Type B pancreatic cell (in vitro differentiated cells): ENCODE data around the gene MSH5. TPM values are rescaled to one million over a fixed set of nuclear protein-coding genes. Genes with fewer than 3 reads are reported as not detected.
"Not testable (repeated sequence)": the region's sequence is repeated elsewhere in the genome, so short reads cannot be mapped to it uniquely, and the experiment has no call there.

Source experiments
- DNase-seq: peaks from one replicate; pipeline ENCODE4 v3.0.0; 2021; ENCODE audit warnings: mixed read lengths; ENCODE audit not compliant: unreplicated experiment; ENCODE audit errors: extremely low spot score
- H3K27ac Mint-ChIP-seq: 2 replicates; pipeline ENCODE4 v1.8.0; 2021; ENCODE audit warnings: mild to moderate bottlenecking, mixed read lengths
- H3K27me3 Mint-ChIP-seq: 2 replicates; pipeline ENCODE4 v1.8.0; 2021; ENCODE audit warnings: mixed read lengths
- H3K36me3 Mint-ChIP-seq: 2 replicates; pipeline ENCODE4 v1.8.0; 2021; ENCODE audit warnings: mixed read lengths
- H3K4me1 Mint-ChIP-seq: one replicate; pipeline ENCODE4 v1.8.0; 2021; ENCODE audit warnings: mixed read lengths; ENCODE audit not compliant: unreplicated experiment
- H3K4me3 Mint-ChIP-seq: 2 replicates; pipeline ENCODE4 v1.8.0; 2021; ENCODE audit warnings: mild to moderate bottlenecking, mixed read lengths
- H3K9me3 Mint-ChIP-seq: 2 replicates; pipeline ENCODE4 v1.8.0; 2021; ENCODE audit warnings: mixed read lengths
- microRNA-seq: library from miRNA; unstranded; fragments of <30 nt; microRNA quantifications from one replicate; pipeline ENCODE4, GENCODE V29; 2020
- total RNA-seq: library from RNA; stranded (reverse); gene quantifications from 2 replicates; pipeline ENCODE4 v1.2.1, GENCODE V29; 2021; ENCODE audit warnings: low replicate concordance
- TF ChIP-seq, protein P1 (sequence below): fragments of 200-600 bp; sonication (generic); conservative IDR thresholded peaks from 2 replicates; pipeline ENCODE4 v1.5.0; 2021; ENCODE audit warnings: antibody characterized with exemption, mild to moderate bottlenecking

Gene MSH5
- total RNA-seq, 1 donor from 2014 or later: 46.7 TPM

DNA sequence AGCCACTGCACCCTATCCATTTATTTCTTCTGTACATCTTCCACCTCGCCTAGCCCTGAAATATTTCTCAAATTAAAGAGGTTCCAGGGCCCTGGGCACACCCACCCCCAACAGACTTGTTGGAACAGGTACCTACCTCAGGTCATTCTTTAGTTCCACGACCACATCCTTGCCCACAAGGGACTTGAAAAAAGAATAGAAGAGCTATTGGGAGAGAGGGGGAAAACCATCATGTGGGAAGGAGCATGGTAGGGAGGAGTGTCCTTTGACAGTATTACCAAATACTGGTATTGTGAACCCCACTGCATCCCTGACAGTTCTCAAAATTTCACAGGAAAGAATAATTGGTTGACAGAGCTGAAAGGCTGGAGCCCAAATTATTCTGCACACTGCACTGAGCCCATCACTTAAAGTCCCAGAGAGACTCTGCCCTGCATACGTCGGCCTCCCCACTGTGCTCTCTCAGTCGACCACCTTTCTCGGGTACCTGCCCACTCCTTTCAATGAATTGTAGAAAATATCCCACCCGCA, 66.2 kb downstream of the MSH5 start:
- DNase-seq: no peak
- H3K4me3 Mint-ChIP-seq: peak overlapping the region; percentile 92
- H3K9me3 Mint-ChIP-seq: no peaks in the 10 kb centered on the region
- TF ChIP-seq, protein P1, sequence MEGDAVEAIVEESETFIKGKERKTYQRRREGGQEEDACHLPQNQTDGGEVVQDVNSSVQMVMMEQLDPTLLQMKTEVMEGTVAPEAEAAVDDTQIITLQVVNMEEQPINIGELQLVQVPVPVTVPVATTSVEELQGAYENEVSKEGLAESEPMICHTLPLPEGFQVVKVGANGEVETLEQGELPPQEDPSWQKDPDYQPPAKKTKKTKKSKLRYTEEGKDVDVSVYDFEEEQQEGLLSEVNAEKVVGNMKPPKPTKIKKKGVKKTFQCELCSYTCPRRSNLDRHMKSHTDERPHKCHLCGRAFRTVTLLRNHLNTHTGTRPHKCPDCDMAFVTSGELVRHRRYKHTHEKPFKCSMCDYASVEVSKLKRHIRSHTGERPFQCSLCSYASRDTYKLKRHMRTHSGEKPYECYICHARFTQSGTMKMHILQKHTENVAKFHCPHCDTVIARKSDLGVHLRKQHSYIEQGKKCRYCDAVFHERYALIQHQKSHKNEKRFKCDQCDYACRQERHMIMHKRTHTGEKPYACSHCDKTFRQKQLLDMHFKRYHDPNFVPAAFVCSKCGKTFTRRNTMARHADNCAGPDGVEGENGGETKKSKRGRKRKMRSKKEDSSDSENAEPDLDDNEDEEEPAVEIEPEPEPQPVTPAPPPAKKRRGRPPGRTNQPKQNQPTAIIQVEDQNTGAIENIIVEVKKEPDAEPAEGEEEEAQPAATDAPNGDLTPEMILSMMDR: no peak
- peaks cover 3% of the 10 kb centered on the region for H3K36me3 Mint-ChIP-seq
- peak overlapping the region; percentile 85 for H3K27ac Mint-ChIP-seq
- H3K27me3 Mint-ChIP-seq: no peaks in the 10 kb centered on the region
- peaks cover 10% of the 10 kb centered on the region for H3K4me1 Mint-ChIP-seq

DNA sequence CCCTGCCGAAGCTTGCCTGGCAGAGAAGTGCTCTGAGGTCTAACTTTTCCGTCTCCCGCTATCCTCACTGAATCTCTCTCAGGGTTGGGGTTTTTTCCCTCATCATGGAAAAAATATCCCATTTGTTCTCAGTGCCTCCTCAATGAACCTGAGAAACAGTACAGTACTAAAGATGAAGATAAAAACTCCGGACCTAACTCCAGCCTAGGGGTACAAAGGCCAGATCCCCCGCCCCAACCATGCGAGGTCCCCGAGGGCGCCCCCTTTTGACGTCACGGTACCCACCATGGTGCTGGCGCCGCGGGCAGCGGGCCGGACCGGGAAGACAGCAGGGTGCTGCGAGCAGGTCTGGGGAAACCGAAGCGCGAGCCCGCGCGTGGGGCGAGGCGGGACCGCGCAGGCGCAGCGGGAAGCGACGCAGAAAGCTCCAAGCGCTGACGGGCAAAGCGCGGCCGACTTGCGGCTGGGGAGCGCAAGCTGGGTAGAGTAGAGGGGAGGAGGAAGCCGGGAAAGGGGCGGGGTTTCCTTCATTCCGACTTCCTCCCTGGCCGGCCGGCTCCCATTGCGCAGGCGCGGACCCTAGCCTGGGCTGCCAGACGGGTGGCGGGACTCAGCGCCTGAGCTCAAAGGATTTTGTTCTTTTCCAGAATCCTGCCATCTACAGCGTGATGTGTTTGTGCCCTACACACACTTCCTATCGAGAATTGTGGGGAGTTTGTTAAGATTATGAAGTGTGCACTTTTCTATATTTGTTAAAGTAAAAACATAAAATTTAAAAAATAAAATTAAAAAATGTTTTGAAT, 66.9 kb downstream of the MSH5 start, which contains the start of gene LSM2:
TSS of gene LSM2 (minus strand) at position 497 of the 803 bp plus-strand sequence. CDS start at position 288, 209 bp downstream.
- Mint-ChIP-seq H3K4me1 (peaks cover 10% of the 10 kb centered on the region), H3K27me3 (no peaks in the 10 kb centered on the region), H3K9me3 (no peaks in the 10 kb centered on the region)

DNA sequence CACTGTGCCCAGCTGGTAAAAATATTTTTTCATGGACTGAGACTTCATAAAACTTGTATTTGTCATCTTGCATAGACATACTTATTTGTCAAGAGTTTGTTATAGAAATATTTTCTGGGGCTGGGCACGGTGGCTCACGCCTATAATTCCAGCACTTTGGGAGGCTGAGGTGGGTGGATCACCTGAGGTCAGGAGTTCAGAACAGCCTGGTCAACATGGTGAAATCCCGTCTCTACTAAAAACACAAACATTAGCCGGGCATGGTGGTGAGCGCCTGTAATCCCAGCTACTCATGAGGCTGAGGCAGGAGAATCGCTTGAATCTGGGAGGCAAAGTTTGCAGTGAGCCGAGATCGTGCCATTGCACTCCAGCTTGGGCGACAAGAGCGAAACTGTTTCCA, 68.8 kb downstream of the MSH5 start:
- H3K36me3 Mint-ChIP-seq, H3K27me3 Mint-ChIP-seq, DNase-seq, H3K9me3 Mint-ChIP-seq, H3K4me1 Mint-ChIP-seq, H3K4me3 Mint-ChIP-seq: not testable (repeated sequence)
- peak overlapping the region; percentile 70 for H3K27ac Mint-ChIP-seq

More for the DNA sequence above, 66.9 kb downstream of the MSH5 start, which contains the start of gene LSM2:
- Mint-ChIP-seq H3K4me3 (peak within 1 kb of the TSS; percentile 92), H3K36me3 (no peaks in the 10 kb centered on the region), H3K27ac (peak within 1 kb of the TSS; percentile 85)
- TF ChIP-seq, protein P1: no peak
- peak; percentile 99 for DNase-seq

DNA sequence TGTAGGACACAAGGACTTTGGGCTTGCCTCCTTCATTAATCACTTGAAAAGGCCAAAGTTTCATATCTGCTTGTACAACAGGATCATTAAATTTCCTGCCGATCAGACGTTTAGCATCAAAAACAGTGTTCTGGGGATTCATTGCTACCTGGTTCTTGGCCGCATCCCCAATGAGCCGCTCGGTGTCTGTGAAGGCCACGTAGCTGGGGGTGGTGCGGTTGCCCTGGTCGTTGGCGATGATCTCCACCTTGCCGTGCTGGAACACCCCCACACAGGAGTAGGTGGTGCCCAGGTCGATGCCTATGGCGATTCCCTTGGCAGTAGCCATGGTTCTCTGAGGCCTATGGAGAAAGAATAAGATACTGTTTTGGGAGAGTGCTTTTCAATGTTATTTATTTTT, 71.8 kb downstream of the MSH5 start:
- TF ChIP-seq, protein P1: no peak
- no peaks in the 10 kb centered on the region for H3K36me3 Mint-ChIP-seq
- H3K27ac Mint-ChIP-seq: no peak overlapping the region
- H3K9me3 Mint-ChIP-seq: no peaks in the 10 kb centered on the region
- DNase-seq: no peak
- H3K27me3 Mint-ChIP-seq: no peaks in the 10 kb centered on the region
- no peaks in the 10 kb centered on the region for H3K4me1 Mint-ChIP-seq
- no peak overlapping the region for H3K4me3 Mint-ChIP-seq

Small RNA genes within 50 kb of the gene (microRNA-seq; reads per million reads assigned to microRNA genes)
- gene MIR4646: 1.1 reads per million

Other genes starting within 250 kb of the MSH5 start
- gene MICB, start 241.9 kb upstream of the MSH5 start, total RNA-seq: 0.14 and 0.86 TPM in 2 replicates
- not detected in 2 replicates for gene MCCD1, start 211.0 kb upstream of the MSH5 start, total RNA-seq
- gene DDX39B, start 198.0 kb upstream of the MSH5 start, total RNA-seq: 410 and 636 TPM in 2 replicates
- gene ATP6V1G2, start 193.4 kb upstream of the MSH5 start, total RNA-seq: 1.6 and 5.9 TPM in 2 replicates
- 21.1 and 24.2 TPM in 2 replicates for gene NFKBIL1, start 192.4 kb upstream of the MSH5 start, total RNA-seq
- gene LTA, start 167.7 kb upstream of the MSH5 start, total RNA-seq: 0.22 TPM in 1 of 2 replicates, not detected in the other
- gene TNF, start 164.4 kb upstream of the MSH5 start, total RNA-seq: not detected in 2 replicates
- gene LTB, start 157.6 kb upstream of the MSH5 start, total RNA-seq: 0.34 and 1.0 TPM in 2 replicates
- not detected in 2 replicates for gene LST1, start 153.7 kb upstream of the MSH5 start, total RNA-seq
- gene NCR3, start 147.0 kb upstream of the MSH5 start, total RNA-seq: not detected in 2 replicates
- gene AIF1, start 124.8 kb upstream of the MSH5 start, total RNA-seq: 0.59 and 3.8 TPM in 2 replicates
- gene PRRC2A, start 119.3 kb upstream of the MSH5 start, total RNA-seq: 151 and 235 TPM in 2 replicates
- gene BAG6, start 87.3 kb upstream of the MSH5 start, total RNA-seq: 334 and 378 TPM in 2 replicates
- 11.2 and 20.9 TPM in 2 replicates for gene APOM, start 84.1 kb upstream of the MSH5 start, total RNA-seq
- 22.3 and 28.1 TPM in 2 replicates for gene C6orf47, start 79.2 kb upstream of the MSH5 start, total RNA-seq
- gene GPANK1, start 75.0 kb upstream of the MSH5 start, total RNA-seq: 17.6 and 20.2 TPM in 2 replicates
- gene CSNK2B, start 73.9 kb upstream of the MSH5 start, total RNA-seq: 142 and 175 TPM in 2 replicates
- 13.9 and 22.0 TPM in 2 replicates for gene LY6G5B, start 70.0 kb upstream of the MSH5 start, total RNA-seq
- 2.0 and 2.3 TPM in 2 replicates for gene LY6G5C, start 58.9 kb upstream of the MSH5 start, total RNA-seq
- 80.9 and 91.3 TPM in 2 replicates for gene ABHD16A, start 36.7 kb upstream of the MSH5 start, total RNA-seq
- not detected in 2 replicates for gene LY6G6F, start 33.1 kb upstream of the MSH5 start, total RNA-seq
- gene LY6G6D, start 24.7 kb upstream of the MSH5 start, total RNA-seq: 1.5 TPM in 1 of 2 replicates, not detected in the other
- 2.5 and 16.2 TPM in 2 replicates for gene LY6G6C, start 18.3 kb upstream of the MSH5 start, total RNA-seq
- gene MPIG6B, start 16.6 kb upstream of the MSH5 start, total RNA-seq: 0.41 and 0.81 TPM in 2 replicates
- gene DDAH2, start 10.7 kb upstream of the MSH5 start, total RNA-seq: 101 and 138 TPM in 2 replicates
- gene CLIC1, start 3.5 kb upstream of the MSH5 start, total RNA-seq: 294 and 381 TPM in 2 replicates
- gene SAPCD1, start 22.7 kb downstream of the MSH5 start, total RNA-seq: 3.2 and 8.9 TPM in 2 replicates
- 6.1 and 6.4 TPM in 2 replicates for gene VWA7, start 37.3 kb downstream of the MSH5 start, total RNA-seq
- 89.0 and 104 TPM in 2 replicates for gene VARS1, start 55.7 kb downstream of the MSH5 start, total RNA-seq
- 57.9 and 74.5 TPM in 2 replicates for gene LSM2, start 67.0 kb downstream of the MSH5 start, total RNA-seq
- gene HSPA1L, start 75.3 kb downstream of the MSH5 start, total RNA-seq: 1.8 and 1.9 TPM in 2 replicates
- gene HSPA1A, start 75.5 kb downstream of the MSH5 start, total RNA-seq: 45.7 and 54.7 TPM in 2 replicates
- 132 and 252 TPM in 2 replicates for gene HSPA1B, start 87.7 kb downstream of the MSH5 start, total RNA-seq
- gene NEU1, start 122.8 kb downstream of the MSH5 start, total RNA-seq: 46.9 and 62.5 TPM in 2 replicates
- gene SLC44A4, start 139.0 kb downstream of the MSH5 start, total RNA-seq: 8.8 and 10.6 TPM in 2 replicates
- gene EHMT2, start 157.7 kb downstream of the MSH5 start, total RNA-seq: 59.9 and 136 TPM in 2 replicates
- gene ZBTB12, start 162.1 kb downstream of the MSH5 start, total RNA-seq: 8.2 and 37.7 TPM in 2 replicates
- gene C2, start 187.7 kb downstream of the MSH5 start, total RNA-seq: 2.2 and 3.6 TPM in 2 replicates
- 7.8 and 13.6 TPM in 2 replicates for gene CFB, start 206.1 kb downstream of the MSH5 start, total RNA-seq
- gene NELFE, start 219.0 kb downstream of the MSH5 start, total RNA-seq: 63.9 and 73.0 TPM in 2 replicates
- 84.2 and 100 TPM in 2 replicates for gene SKIC2, start 219.2 kb downstream of the MSH5 start, total RNA-seq
- 24.2 and 28.9 TPM in 2 replicates for gene DXO, start 232.1 kb downstream of the MSH5 start, total RNA-seq
- 5.2 and 9.7 TPM in 2 replicates for gene C4A, start 242.1 kb downstream of the MSH5 start, total RNA-seq